ENCODE measurements around the gene BCL11B. TPM values are rescaled to one million over a fixed set of nuclear protein-coding genes. Genes with fewer than 3 reads are reported as not detected.

Gene BCL11B
- total RNA-seq, 2 experiments from 2014 or later: not detected

DNA sequence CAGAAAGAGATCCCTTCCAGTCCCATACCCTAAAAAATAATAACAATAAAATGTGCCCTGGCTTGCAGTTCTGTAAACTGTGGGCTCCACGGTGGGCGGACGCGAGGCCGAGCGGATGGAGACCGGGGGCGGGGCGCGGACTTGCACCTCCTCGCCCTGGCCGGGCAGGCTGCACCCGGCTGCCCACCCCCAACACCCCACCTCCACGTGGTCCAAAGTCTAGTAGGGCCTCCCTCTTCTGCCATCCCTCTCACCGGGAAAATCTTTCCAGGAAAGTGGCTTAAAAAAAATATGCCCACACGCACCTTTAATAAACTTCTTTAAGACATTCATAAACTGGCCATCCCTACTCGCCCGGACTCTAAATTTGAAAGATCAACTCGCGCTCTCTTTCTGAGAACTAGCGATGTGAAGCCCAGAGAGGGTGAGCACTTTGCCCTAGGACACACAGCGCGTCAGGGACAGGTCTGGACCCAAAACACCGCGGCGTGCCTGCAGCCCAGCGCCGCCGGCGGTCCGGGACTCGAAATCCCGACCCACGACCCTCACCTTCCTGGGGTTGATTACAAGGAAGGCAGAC lies 1.9 kb upstream of the BCL11B start:
- Histone ChIP-seq H3K36me3 (ENCODE audit: insufficient read depth, low read length) (no peaks in the 10 kb centered on the region), H3K9me2 (ENCODE audit: insufficient read depth, low read length) (no peaks in the 10 kb centered on the region), H3K27ac (ENCODE audit: low read depth, low read length, poor library complexity, severe bottlenecking) (no peak overlapping the region), H2AFZ (ENCODE audit: low read length) (no peak overlapping the region), H3K79me2 (ENCODE audit: insufficient read depth, low read depth, low read length) (no peaks in the 10 kb centered on the region), H3K4me1 (ENCODE audit: insufficient read depth, low read length, poor library complexity, severe bottlenecking) (no peaks in the 10 kb centered on the region), H4K20me1 (ENCODE audit: insufficient read depth, low read length) (no peaks in the 10 kb centered on the region), H3K4me2 (ENCODE audit: low read length) (no peak overlapping the region), H3K4me3 (ENCODE audit: low read depth, low read length, poor library complexity, severe bottlenecking) (no peak overlapping the region), H3K9me3 (ENCODE audit: low read length) (no peaks in the 10 kb centered on the region)
- BruUV-seq (replicated peaks): no TSS peak
- DNase-seq (ENCODE audit: low spot score): no peak
- ChIA-PET POLR2A (no interaction called here), CTCF (ENCODE audit: unreplicated experiment) (no interaction called here)
- TF ChIP-seq EZH2phosphoT487 (IDR thresholded peaks at IDR 0.05; ENCODE audit: borderline replicate concordance, low read depth, low read length) (no peak), CTCF (conservative IDR thresholded peaks at IDR 0.05; ENCODE audit: low read length) (no peak)
- intact Hi-C loops (cut with micrococcal nuclease; ENCODE audit: unreplicated experiment): no loop called here

DNA sequence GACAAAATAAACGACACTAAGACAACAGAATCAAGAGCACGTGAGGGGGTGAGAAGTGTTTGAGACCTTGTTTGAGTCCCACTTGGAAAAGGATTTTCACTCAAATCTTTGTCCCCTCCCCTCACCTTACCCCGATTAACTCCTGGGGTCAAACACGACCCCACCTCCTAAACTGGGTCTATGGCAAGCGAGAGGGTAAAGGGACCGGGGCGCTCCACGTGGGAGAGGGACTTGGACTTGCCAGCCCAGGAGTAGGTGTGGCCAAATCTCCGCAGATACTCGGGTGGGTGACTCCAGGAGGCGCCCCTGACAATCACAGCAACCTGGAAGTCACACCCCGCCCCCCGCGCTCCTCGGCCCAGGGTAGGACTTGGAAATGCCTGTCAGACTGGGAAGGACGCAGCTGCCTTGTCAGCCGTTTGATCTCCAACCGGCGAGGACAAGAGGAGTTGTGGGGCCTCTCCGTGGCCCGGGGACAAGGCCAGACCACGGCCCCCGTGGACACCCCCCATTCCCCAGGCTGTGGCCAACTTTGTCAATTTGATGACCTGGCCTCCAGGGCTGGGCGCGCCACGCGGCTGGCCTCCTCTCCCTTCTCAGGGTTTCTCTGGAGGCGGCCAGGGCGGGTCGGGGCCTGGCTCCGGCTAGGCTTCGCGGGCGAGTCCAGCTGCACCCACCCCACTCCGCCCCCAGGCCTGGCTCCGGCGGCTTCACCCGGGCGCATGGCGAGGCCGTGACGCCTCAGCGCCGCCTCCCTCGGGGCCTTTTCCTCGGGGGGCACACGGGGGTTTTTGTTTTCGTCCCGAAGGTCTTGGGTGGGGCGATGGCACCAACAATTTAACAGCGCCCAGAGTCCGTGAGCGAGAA lies 1.1 kb upstream of the BCL11B start:
- H3K27ac ChIP-seq (ENCODE audit: low read depth, low read length, poor library complexity, severe bottlenecking): no peak overlapping the region
- DNase-seq (ENCODE audit: low spot score): no peak
- POLR2A ChIA-PET: no interaction called here
- H4K20me1 ChIP-seq (ENCODE audit: insufficient read depth, low read length): no peaks in the 10 kb centered on the region
- BruUV-seq (replicated peaks): no TSS peak
- H3K36me3 ChIP-seq (ENCODE audit: insufficient read depth, low read length): no peaks in the 10 kb centered on the region
- no peak for TF ChIP-seq CTCF (conservative IDR thresholded peaks at IDR 0.05; ENCODE audit: low read length)
- TF ChIP-seq EZH2phosphoT487 (IDR thresholded peaks at IDR 0.05; ENCODE audit: borderline replicate concordance, low read depth, low read length): no peak
- no peaks in the 10 kb centered on the region for H3K9me3 ChIP-seq (ENCODE audit: low read length)
- intact Hi-C loops (cut with micrococcal nuclease; ENCODE audit: unreplicated experiment): no loop called here
- no peaks in the 10 kb centered on the region for H3K4me1 ChIP-seq (ENCODE audit: insufficient read depth, low read length, poor library complexity, severe bottlenecking)
- CTCF ChIA-PET (ENCODE audit: unreplicated experiment): no interaction called here
- no peaks in the 10 kb centered on the region for H3K79me2 ChIP-seq (ENCODE audit: insufficient read depth, low read depth, low read length)
- H2AFZ ChIP-seq (ENCODE audit: low read length): no peak overlapping the region
- H3K9me2 ChIP-seq (ENCODE audit: insufficient read depth, low read length): no peaks in the 10 kb centered on the region
- no peak overlapping the region for H3K4me3 ChIP-seq (ENCODE audit: low read depth, low read length, poor library complexity, severe bottlenecking)
- H3K4me2 ChIP-seq (ENCODE audit: low read length): no peak overlapping the region

DNA sequence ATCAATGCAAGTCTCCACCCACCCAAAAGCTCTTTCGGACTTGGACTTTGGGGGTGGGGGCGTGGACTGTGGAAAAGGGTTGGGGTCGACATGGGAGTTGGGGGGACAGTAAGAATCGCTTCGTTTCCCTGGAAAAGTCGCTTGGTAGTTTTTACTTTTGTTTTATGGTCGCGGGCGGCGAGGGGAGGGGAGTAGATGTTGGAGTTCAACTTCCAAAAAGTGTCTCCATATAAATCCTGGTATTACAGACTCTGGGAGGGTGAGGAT lies 568 bp upstream of the BCL11B start:
- H4K20me1 ChIP-seq (ENCODE audit: insufficient read depth, low read length): no peaks in the 10 kb centered on the region
- no peak overlapping the region for H3K4me2 ChIP-seq (ENCODE audit: low read length)
- CTCF ChIA-PET (ENCODE audit: unreplicated experiment): no interaction called here
- no peaks in the 10 kb centered on the region for H3K79me2 ChIP-seq (ENCODE audit: insufficient read depth, low read depth, low read length)
- DNase-seq (ENCODE audit: low spot score): no peak
- H2AFZ ChIP-seq (ENCODE audit: low read length): no peak overlapping the region
- H3K36me3 ChIP-seq (ENCODE audit: insufficient read depth, low read length): no peaks in the 10 kb centered on the region
- no peaks in the 10 kb centered on the region for H3K9me2 ChIP-seq (ENCODE audit: insufficient read depth, low read length)
- intact Hi-C loops (cut with micrococcal nuclease; ENCODE audit: unreplicated experiment): no loop called here
- H3K4me1 ChIP-seq (ENCODE audit: insufficient read depth, low read length, poor library complexity, severe bottlenecking): no peaks in the 10 kb centered on the region
- no peak overlapping the region for H3K27ac ChIP-seq (ENCODE audit: low read depth, low read length, poor library complexity, severe bottlenecking)
- no peak overlapping the region for H3K4me3 ChIP-seq (ENCODE audit: low read depth, low read length, poor library complexity, severe bottlenecking)
- H3K9me3 ChIP-seq (ENCODE audit: low read length): no peaks in the 10 kb centered on the region
- POLR2A ChIA-PET: no interaction called here
- BruUV-seq (replicated peaks): no TSS peak
- TF ChIP-seq EZH2phosphoT487 (IDR thresholded peaks at IDR 0.05; ENCODE audit: borderline replicate concordance, low read depth, low read length): no peak
- TF ChIP-seq CTCF (conservative IDR thresholded peaks at IDR 0.05; ENCODE audit: low read length): no peak

Measured in OCI-LY7 (cell line).